Progenitor cell of endocrine pancreas (in vitro differentiated cells): ENCODE results near the gene PTPRR. TPM values are rescaled to one million over a fixed set of nuclear protein-coding genes. Genes with fewer than 3 reads are reported as not detected.

Experiments used
- DNase-seq: peaks from one replicate; pipeline ENCODE4 v3.0.0; 2021; ENCODE audit warnings: low spot score; ENCODE audit not compliant: unreplicated experiment
- H3K27ac Mint-ChIP-seq: 2 replicates; pipeline ENCODE4 v1.8.0; 2021; ENCODE audit warnings: mild to moderate bottlenecking, moderate library complexity, mixed read lengths
- H3K27me3 Mint-ChIP-seq: 2 replicates; pipeline ENCODE4 v1.8.0; 2021; ENCODE audit warnings: mixed read lengths
- H3K36me3 Mint-ChIP-seq: 2 replicates; pipeline ENCODE4 v1.8.0; 2022; ENCODE audit warnings: mixed read lengths; ENCODE audit not compliant: insufficient read depth
- H3K4me1 Mint-ChIP-seq: 2 replicates; pipeline ENCODE4 v1.8.0; 2021; ENCODE audit warnings: low read depth, mixed read lengths
- H3K4me3 Mint-ChIP-seq: 2 replicates; pipeline ENCODE4 v1.8.0; 2021; ENCODE audit warnings: low read depth, mild to moderate bottlenecking, moderate library complexity, mixed read lengths
- H3K9me3 Mint-ChIP-seq: 2 replicates; pipeline ENCODE4 v1.8.0; 2021; ENCODE audit warnings: low read depth, mixed read lengths
- CTCF ChIP-seq: fragments of 200-600 bp; sonication (generic); IDR thresholded peaks from one replicate; pipeline ENCODE4 v1.5.0; 2021; ENCODE audit warnings: antibody characterized with exemption, mild to moderate bottlenecking; ENCODE audit not compliant: unreplicated experiment
- total RNA-seq: library from RNA; stranded (reverse); gene quantifications from 2 replicates; pipeline ENCODE4 v1.2.1, GENCODE V29; 2021

Gene PTPRR
- total RNA-seq, 1 donor from 2014 or later = 0.38 TPM

GRCh38 chr12:70828351-70828750, 92.2 kb downstream of the PTPRR start:
- no peak for TF ChIP-seq CTCF
- DNase-seq = no peak
- Mint-ChIP-seq H3K27ac (no peak overlapping the region), H3K36me3 (no peaks in the 10 kb centered on the region), H3K27me3 (peaks cover 4% of the 10 kb centered on the region), H3K4me3 (no peak overlapping the region), H3K4me1 (peaks cover 16% of the 10 kb centered on the region), H3K9me3 (no peaks in the 10 kb centered on the region)

GRCh38 chr12:70826156-70826555, 94.4 kb downstream of the PTPRR start:
- H3K4me3 Mint-ChIP-seq = no peak overlapping the region
- no peak for TF ChIP-seq CTCF
- H3K9me3 Mint-ChIP-seq = no peaks in the 10 kb centered on the region
- no peak for DNase-seq
- H3K4me1 Mint-ChIP-seq = peaks cover 19% of the 10 kb centered on the region
- peaks cover 4% of the 10 kb centered on the region for H3K27me3 Mint-ChIP-seq
- H3K27ac Mint-ChIP-seq = no peak overlapping the region
- no peaks in the 10 kb centered on the region for H3K36me3 Mint-ChIP-seq

- no peak for DNase-seq
- Mint-ChIP-seq H3K9me3 (no peaks in the 10 kb centered on the region), H3K4me1 (peaks cover 19% of the 10 kb centered on the region), H3K4me3 (no peak overlapping the region), H3K27me3 (peaks cover 4% of the 10 kb centered on the region), H3K36me3 (no peaks in the 10 kb centered on the region), H3K27ac (no peak overlapping the region)
- TF ChIP-seq CTCF = no peak
These were observed 96.0 kb downstream of the PTPRR start for GRCh38 chr12:70824511-70824910.

GRCh38 chr12:70823182-70823976, 97.2 kb downstream of the PTPRR start:
- no peaks in the 10 kb centered on the region for H3K9me3 Mint-ChIP-seq
- H3K4me1 Mint-ChIP-seq = peaks cover 19% of the 10 kb centered on the region
- no peak for TF ChIP-seq CTCF
- DNase-seq = no peak
- no peaks in the 10 kb centered on the region for H3K36me3 Mint-ChIP-seq
- H3K4me3 Mint-ChIP-seq = no peak overlapping the region
- peak overlapping the region; percentile 11 for H3K27ac Mint-ChIP-seq
- H3K27me3 Mint-ChIP-seq = peaks cover 4% of the 10 kb centered on the region

- Mint-ChIP-seq H3K9me3 (no peaks in the 10 kb centered on the region), H3K36me3 (no peaks in the 10 kb centered on the region), H3K4me1 (peaks cover 19% of the 10 kb centered on the region), H3K27ac (no peak overlapping the region), H3K4me3 (no peak overlapping the region), H3K27me3 (peaks cover 4% of the 10 kb centered on the region)
- no peak for DNase-seq
- no peak for TF ChIP-seq CTCF
These were observed 98.1 kb downstream of the PTPRR start for GRCh38 chr12:70822412-70822811.
